WI38 (cell line): ENCODE results near the gene DMTF1.

Experiments
- H3K4me3 ChIP-seq: 2 replicates; pipeline ENCODE4 v1.5.1; 2011; ENCODE audit warnings: low read depth, mild to moderate bottlenecking, control low read depth, low read length
- TF ChIP-seq, protein P1 (sequence below): IDR thresholded peaks from 2 replicates; pipeline ENCODE4 v1.5.1; 2012; ENCODE audit warnings: low read depth, mild to moderate bottlenecking, control low read depth, low read length

Gene DMTF1

DNA sequence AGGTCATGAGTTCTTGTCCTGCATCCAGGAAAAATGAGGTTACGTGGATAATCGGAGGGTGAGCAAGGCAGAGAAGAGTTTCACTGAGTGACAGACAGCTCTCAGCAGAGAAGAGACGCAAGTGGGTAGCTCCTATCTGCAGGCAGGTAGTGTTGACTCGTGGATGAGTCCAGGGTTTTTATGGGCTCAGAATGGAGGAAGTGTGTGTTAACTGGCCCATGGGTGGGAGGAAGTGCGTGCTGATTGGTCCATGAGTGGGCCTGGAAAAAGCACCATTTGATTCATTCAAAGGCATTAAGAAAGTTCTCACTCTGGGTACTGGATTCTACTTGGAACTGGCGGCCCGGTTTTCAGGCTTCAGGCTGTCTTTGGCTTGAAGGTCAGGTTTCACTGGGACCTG is 4.8 kb upstream of the DMTF1 start:
- no peak overlapping the region for H3K4me3 ChIP-seq

DNA sequence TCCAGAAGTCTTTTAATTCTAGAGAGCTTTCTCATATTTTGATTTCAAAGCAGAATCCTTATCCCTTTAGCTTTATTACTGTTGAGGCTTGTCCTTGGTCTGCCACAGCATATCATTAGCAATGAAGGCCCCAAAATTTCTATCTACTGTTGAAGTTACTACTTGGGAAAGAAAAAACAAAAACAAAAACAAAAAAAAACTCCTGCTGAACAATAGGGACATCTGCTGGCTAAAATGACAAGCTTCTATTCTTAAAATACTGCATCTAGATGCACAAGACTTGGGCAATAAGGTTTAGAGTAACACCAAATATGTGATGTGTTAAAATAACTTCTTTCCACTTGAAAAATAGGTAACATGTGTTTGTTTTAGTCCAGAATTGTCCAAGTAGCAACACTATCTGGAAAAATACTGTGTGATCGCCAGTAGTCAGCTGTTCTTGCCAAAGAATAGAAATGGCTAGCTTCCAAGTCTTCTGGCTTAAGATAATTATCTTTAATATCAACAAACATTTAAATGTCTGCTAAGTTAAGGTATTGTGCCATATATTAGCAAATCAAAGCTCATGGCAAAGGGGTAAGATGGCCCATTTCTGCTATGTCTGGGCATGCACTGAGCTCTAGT is 3.8 kb upstream of the DMTF1 start:
- H3K4me3 ChIP-seq = no peak overlapping the region
- TF ChIP-seq, protein P1, sequence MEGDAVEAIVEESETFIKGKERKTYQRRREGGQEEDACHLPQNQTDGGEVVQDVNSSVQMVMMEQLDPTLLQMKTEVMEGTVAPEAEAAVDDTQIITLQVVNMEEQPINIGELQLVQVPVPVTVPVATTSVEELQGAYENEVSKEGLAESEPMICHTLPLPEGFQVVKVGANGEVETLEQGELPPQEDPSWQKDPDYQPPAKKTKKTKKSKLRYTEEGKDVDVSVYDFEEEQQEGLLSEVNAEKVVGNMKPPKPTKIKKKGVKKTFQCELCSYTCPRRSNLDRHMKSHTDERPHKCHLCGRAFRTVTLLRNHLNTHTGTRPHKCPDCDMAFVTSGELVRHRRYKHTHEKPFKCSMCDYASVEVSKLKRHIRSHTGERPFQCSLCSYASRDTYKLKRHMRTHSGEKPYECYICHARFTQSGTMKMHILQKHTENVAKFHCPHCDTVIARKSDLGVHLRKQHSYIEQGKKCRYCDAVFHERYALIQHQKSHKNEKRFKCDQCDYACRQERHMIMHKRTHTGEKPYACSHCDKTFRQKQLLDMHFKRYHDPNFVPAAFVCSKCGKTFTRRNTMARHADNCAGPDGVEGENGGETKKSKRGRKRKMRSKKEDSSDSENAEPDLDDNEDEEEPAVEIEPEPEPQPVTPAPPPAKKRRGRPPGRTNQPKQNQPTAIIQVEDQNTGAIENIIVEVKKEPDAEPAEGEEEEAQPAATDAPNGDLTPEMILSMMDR = 0 out of 2 replicates have a peak, but pooled peaks have one; percentile 13

More for the DNA sequence above, 4.8 kb upstream of the DMTF1 start:
- TF ChIP-seq, protein P1 = no peak

DNA sequence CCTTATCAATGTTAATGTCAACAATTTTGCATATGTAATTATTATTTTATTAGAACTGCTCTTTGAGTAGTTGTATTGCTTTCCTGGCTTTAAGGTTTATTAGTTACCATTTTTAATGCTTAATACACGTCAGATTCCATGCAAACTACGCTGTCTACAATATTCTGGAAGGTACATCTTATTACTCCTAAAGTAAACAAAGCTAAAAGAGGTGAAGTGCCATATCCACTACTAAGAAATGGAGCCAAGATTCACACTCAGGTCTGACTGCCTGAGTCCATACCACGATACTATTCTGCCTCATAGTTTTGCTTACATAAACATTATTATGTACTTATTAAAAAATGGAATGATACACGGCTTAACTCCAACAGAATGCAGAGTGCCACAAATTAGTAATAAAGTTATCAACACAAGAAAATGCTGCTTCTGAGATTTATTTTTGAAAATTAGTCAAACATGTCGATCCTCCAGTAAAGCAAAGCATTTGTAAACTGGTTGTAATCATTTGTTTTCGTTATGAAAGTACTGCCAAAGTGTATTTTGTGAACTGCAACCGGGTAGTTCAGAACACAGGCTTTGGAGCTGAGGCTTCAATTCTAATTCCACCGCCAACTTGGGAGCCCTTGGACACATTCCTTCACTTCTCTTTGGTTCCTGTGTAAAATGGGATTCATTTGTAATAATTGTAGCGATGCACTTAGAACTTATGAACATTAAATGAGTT is 1.1 kb upstream of the DMTF1 start:
- TF ChIP-seq, protein P1 = no peak
- H3K4me3 ChIP-seq = peak overlapping the region; percentile 92

DNA sequence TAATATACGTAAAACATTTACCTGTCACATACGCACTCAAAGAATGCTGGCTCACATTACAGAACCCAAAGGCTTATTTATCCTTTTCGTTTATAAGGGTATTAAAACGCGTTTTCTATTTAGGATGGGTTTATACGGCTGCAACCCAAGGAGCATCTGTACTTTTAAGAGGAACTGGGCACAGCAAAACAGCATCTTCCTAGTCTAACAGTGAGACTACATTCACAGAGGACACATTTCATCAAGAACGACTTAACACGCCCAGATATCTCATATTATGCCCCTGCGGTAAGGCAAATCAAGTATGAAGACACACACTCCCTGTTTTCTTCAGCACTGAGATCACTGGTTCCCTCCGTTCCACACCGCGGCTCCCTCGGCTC is 533 bp upstream of the DMTF1 start:
- TF ChIP-seq, protein P1 = no peak
- H3K4me3 ChIP-seq = peak overlapping the region; percentile 92

DNA sequence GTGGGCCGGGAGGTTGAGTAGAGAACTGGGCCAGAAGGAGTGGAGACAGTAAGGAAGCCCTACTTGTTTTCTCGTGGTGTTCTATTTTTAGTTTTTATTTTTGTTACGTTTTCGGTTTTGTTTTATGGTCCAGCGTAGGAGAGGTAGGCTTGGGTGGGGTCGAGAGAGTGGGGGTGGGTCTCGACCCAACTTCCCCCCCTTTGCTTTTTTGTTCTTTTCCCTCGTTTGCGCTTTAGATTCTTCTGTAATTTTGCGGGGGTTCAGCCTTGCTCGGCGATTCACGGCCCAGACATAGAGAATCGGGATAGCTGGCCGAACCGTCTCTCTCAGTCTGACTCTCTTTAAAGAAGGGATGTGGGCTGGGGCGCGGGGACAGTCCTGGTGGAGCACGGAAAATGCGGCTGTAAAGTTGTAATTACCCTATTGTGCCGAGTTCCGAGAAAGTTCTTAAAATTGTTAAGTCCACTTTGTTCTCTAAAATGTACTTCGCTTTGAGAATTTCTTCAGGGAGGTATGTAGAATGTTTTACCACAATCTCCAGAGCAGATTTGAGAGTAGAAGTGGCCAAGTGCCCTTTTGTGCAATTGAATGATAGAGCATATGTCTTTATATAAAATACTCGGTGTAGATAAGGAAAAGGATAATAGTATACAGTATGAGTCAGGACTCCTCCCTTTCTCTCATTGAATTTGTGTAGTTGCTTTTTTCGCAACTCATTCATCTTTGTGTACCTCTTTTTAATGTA is 816 bp downstream of the DMTF1 start:
- H3K4me3 ChIP-seq = peak overlapping the region; percentile 92
- TF ChIP-seq, protein P1 = no peak

DNA sequence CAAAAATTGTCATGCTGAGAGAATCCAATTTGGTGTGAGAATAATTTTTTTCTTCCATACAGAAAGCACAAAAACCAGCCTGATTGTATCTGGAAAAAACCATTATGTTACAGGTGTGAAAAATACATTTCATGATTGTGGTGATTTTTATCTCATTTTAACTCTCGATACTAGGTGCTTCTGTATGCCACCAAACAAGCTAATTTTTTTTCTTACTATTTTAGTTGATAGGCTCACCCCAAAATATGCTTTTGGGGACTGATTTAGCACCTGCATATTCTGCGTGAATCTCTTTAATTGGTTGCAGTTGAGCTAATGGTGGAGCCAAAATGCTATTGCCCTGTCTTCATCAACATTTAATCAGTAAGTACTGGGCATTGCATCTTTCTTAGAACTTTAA is 1.9 kb downstream of the DMTF1 start:
- H3K4me3 ChIP-seq = peak overlapping the region; percentile 92
- TF ChIP-seq, protein P1 = no peak

DNA sequence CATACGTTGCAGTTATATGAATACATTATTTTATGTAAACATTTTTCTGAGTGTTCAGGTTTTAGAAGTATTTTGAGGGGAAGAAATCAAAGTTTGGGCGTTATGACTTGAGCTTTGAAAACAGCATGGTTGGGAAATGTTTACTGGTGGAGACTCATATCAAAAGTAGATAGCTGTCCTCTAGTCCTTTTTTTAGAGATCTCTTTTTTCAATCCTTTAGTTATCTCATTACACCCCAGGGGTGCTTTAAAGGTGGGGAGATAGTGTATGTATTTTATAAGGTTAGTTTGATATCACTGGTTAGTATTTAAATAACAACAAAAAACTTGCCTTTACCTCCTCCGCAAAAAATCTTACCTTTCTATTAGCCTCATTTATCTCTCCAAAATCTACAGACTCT is 2.3 kb downstream of the DMTF1 start:
- TF ChIP-seq, protein P1 = no peak
- peak overlapping the region; percentile 92 for H3K4me3 ChIP-seq
